Peyer's patch (tissue), 4 donors: ENCODE measurements around the gene CADM4.
"Not testable (repeated sequence)": the region's sequence is repeated elsewhere in the genome, so short reads cannot be mapped to it uniquely, and the experiment has no call there.

Experiments
- POLR2A ChIP-seq, 2 donors: fragments of 450-650 bp; IDR thresholded peaks; one replicate each; pipeline ENCODE4 v1.5.1; 2017; ENCODE audit warnings: antibody characterized with exemption in 2 of 2, mild to moderate bottlenecking in 2 of 2, moderate library complexity in 2 of 2
- TF ChIP-seq, protein P1 (sequence below), 6 experiments: fragments of 450-650 bp in 4 of 6; fragments of 200-600 bp in 2 of 6; sonication (generic) in 1 of 6; IDR thresholded peaks; one replicate each; pipeline ENCODE4 v1.5.1; 2017 to 2019; ENCODE audit warnings: antibody characterized with exemption in 6 of 6, mild to moderate bottlenecking in 3 of 6, moderate library complexity in 1 of 6

DNA sequence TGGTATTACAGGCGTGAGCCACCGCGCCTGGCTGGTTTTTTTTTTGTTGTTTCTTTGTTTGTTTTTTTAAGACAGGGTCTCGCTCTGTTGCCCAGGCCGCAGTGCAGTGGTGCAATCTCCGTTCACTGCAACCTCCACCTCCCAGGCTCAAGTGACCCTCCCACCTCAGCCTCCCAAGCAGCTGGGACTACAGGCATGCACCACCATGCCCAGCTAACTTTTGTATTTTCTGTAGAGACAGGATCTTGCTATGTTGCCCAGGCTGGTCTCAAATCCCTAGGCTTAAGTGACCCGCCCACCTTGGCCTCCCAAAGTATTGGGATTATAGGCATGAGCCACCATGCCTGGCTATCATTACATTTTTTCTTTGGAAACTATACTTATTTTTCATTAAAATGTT lies 10.6 kb upstream of the CADM4 start:
- TF ChIP-seq, protein P1, sequence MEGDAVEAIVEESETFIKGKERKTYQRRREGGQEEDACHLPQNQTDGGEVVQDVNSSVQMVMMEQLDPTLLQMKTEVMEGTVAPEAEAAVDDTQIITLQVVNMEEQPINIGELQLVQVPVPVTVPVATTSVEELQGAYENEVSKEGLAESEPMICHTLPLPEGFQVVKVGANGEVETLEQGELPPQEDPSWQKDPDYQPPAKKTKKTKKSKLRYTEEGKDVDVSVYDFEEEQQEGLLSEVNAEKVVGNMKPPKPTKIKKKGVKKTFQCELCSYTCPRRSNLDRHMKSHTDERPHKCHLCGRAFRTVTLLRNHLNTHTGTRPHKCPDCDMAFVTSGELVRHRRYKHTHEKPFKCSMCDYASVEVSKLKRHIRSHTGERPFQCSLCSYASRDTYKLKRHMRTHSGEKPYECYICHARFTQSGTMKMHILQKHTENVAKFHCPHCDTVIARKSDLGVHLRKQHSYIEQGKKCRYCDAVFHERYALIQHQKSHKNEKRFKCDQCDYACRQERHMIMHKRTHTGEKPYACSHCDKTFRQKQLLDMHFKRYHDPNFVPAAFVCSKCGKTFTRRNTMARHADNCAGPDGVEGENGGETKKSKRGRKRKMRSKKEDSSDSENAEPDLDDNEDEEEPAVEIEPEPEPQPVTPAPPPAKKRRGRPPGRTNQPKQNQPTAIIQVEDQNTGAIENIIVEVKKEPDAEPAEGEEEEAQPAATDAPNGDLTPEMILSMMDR (IDR thresholded peaks at IDR 0.05) = not testable (repeated sequence)
- TF ChIP-seq POLR2A (IDR thresholded peaks at IDR 0.05) = not testable (repeated sequence)
